ENCODE results near the gene GYG2.
A peak's percentile ranks its signal among the peaks of the same experiment; 100 is the strongest.
"Not testable (repeated sequence)": the region's sequence is repeated elsewhere in the genome, so short reads cannot be mapped to it uniquely, and the experiment has no call there.

The GYG2 gene

GRCh38 chrX:2888309-2888708, 59.6 kb downstream of the GYG2 start:
- H3K27ac Mint-ChIP-seq (ENCODE audit: low read depth) = no peak overlapping the region
- no peaks in the 10 kb centered on the region for H3K36me3 Mint-ChIP-seq (ENCODE audit: insufficient read depth)
- H3K27me3 Mint-ChIP-seq = peaks cover 9% of the 10 kb centered on the region
- DNase-seq (ENCODE audit: low spot score in 2 of 2) (no peak), ATAC-seq (replicated peaks; ENCODE audit: extremely low read depth, poor library complexity, severe bottlenecking) (no peak)
- no peaks in the 10 kb centered on the region for H3K9me3 Mint-ChIP-seq
- peaks cover 13% of the 10 kb centered on the region for H3K4me1 Mint-ChIP-seq
- peak overlapping the region; percentile 76 for H3K4me3 Mint-ChIP-seq

DNA sequence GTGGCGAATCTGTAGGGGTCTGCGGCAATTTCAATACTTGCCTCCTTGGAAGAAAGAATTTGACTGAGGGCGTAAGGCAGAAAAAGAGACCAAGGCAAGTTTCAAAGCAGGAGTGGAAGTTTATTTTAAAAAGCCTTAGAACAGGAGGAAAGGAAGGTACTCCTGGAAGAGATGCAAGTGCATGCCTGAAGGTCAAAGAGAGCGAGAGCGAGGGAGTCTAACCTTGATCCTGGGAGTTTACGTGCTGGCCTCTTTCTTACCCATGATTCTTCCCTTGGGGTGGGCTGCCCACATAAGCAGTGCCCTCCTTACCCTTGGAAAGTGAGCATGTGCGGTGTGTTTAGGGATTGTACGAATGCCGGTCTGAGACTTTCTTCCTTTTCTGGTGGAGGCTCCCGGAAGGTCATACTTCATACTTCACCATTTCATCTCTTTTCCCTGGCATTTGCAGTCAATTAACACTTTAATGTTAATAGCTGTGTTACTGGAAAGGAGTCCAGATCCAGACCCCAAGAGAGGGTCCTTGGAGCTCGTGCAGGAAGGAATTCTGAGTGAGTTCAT, 60.4 kb downstream of the GYG2 start:
- peak overlapping the region; percentile 32 for H3K27ac Mint-ChIP-seq (ENCODE audit: low read depth)
- DNase-seq (ENCODE audit: low spot score in 2 of 2) (no peak), ATAC-seq (replicated peaks; ENCODE audit: extremely low read depth, poor library complexity, severe bottlenecking) (no peak)
- H3K36me3 Mint-ChIP-seq (ENCODE audit: insufficient read depth) = no peaks in the 10 kb centered on the region
- peaks cover 9% of the 10 kb centered on the region for H3K27me3 Mint-ChIP-seq
- H3K9me3 Mint-ChIP-seq = no peaks in the 10 kb centered on the region
- H3K4me3 Mint-ChIP-seq = peak overlapping the region; percentile 76
- peaks cover 13% of the 10 kb centered on the region for H3K4me1 Mint-ChIP-seq

DNA sequence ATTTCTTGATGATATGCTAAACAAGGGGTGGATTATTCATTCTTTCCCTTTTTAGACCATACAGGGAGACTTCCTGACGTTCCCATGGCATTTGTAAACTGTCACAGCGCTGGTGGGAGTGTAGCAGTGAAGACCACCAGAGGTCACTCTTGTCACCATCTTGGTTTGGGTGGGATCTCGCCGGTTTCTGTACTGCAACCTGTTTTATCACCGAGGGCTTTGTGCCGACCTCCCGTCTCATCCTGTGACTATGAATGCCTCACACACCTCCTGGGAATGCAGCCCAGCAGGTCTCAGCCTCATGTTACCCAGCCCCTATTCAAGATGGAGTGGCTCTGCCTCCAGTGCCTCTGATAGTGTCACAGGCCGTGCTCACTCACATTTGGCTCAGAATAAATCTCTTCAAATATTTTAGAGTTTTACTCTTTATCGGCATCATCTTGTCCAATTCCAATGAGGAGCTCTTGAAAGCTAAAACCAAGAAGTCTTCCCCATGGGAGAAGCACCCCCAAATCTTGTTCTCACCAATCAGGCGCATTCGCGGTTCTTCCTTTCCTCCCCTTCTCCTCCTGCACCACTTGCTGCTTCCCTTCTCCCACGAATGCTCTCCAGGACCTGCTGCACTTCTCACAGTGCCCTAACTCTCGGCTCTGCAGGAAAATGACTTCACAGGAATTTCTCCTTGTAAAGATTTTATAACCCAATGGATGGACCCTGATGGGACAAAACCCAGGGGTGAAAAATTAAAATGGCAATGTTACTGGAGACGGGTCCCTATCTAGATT, 61.2 kb downstream of the GYG2 start:
- Mint-ChIP-seq H3K4me1 (peaks cover 13% of the 10 kb centered on the region), H3K4me3 (peak overlapping the region; percentile 76), H3K27ac (ENCODE audit: low read depth) (peak overlapping the region; percentile 32)
- H3K27me3 Mint-ChIP-seq; H3K9me3 Mint-ChIP-seq; ATAC-seq (replicated peaks; ENCODE audit: extremely low read depth, poor library complexity, severe bottlenecking); H3K36me3 Mint-ChIP-seq (ENCODE audit: insufficient read depth); DNase-seq (ENCODE audit: low spot score in 2 of 2): not testable (repeated sequence)

DNA sequence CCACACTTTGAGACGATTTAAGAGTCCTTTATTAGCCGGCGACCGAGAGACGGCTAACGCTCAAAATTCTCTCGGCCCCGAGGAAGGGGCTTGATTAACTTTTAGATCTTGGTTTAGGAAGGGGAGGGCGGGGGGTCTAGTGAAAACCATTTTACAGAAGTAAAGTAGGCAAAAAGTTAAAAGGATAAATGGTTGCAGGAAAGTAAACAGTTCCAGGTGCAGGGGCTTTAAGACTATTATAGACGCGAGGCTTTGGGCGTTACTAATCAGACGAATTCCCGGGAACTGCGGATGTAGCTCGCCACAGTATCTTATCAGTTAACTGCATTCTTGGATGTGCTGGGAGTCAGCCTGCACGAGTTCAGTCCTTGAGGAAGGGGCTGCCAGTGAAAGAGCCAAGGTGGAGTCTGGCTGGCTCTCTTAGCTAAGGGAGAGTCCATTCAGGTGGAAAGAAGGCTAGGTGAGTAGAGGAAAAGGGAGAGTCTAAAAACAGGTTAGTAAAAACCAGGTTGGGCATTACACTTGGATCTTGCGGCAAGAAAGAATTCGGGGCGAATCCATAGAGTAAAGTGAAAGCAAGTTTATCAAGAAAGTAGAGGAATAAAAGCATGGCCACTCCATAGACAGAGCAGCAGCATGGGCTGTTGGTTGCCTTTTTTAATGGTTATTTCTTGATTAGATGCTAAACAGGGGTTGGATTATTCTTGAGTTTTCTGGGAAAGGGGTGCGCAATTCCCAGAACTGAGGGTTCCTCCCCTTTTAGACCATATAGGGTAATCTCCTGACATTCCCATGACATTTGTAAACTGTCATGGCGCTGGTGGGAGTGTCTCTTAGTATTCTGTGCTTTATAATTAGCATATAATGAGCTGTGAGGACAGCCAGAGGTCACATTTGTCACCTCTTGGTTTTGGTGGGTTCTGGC, 62.1 kb downstream of the GYG2 start:
- Mint-ChIP-seq H3K27ac (ENCODE audit: low read depth) (peak overlapping the region; percentile 32), H3K4me3 (peak overlapping the region; percentile 76), H3K4me1 (peaks cover 13% of the 10 kb centered on the region)
- not testable (repeated sequence) for H3K9me3 Mint-ChIP-seq; H3K36me3 Mint-ChIP-seq (ENCODE audit: insufficient read depth); ATAC-seq (replicated peaks; ENCODE audit: extremely low read depth, poor library complexity, severe bottlenecking); DNase-seq (ENCODE audit: low spot score in 2 of 2); H3K27me3 Mint-ChIP-seq

GRCh38 chrX:2892816-2893215, 64.1 kb downstream of the GYG2 start:
- Mint-ChIP-seq H3K4me3 (no peak overlapping the region), H3K36me3 (ENCODE audit: insufficient read depth) (peaks cover 1% of the 10 kb centered on the region), H3K27ac (ENCODE audit: low read depth) (no peak overlapping the region), H3K9me3 (no peaks in the 10 kb centered on the region), H3K27me3 (peaks cover 2% of the 10 kb centered on the region), H3K4me1 (peaks cover 19% of the 10 kb centered on the region)
- DNase-seq (ENCODE audit: low spot score in 2 of 2) (no peak), ATAC-seq (replicated peaks; ENCODE audit: extremely low read depth, poor library complexity, severe bottlenecking) (no peak)

- H3K27ac Mint-ChIP-seq (ENCODE audit: low read depth) = no peak overlapping the region
- no peak overlapping the region for H3K4me3 Mint-ChIP-seq
- H3K27me3 Mint-ChIP-seq = no peaks in the 10 kb centered on the region
- ATAC-seq (replicated peaks; ENCODE audit: extremely low read depth, poor library complexity, severe bottlenecking) = no peak
- no peak for DNase-seq (ENCODE audit: low spot score in 2 of 2)
- H3K4me1 Mint-ChIP-seq = peaks cover 15% of the 10 kb centered on the region
- peaks cover 2% of the 10 kb centered on the region for H3K36me3 Mint-ChIP-seq (ENCODE audit: insufficient read depth)
- no peaks in the 10 kb centered on the region for H3K9me3 Mint-ChIP-seq
These were observed 66.2 kb downstream of the GYG2 start for GRCh38 chrX:2894885-2895292.

GRCh38 chrX:2897311-2897689, 68.6 kb downstream of the GYG2 start:
- Mint-ChIP-seq H3K27me3 (no peaks in the 10 kb centered on the region), H3K4me1 (peaks cover 10% of the 10 kb centered on the region), H3K36me3 (ENCODE audit: insufficient read depth) (peaks cover 2% of the 10 kb centered on the region), H3K9me3 (peaks cover under 1% of the 10 kb centered on the region), H3K4me3 (peak overlapping the region; percentile 18), H3K27ac (ENCODE audit: low read depth) (peak overlapping the region; percentile 84)
- ATAC-seq (replicated peaks; ENCODE audit: extremely low read depth, poor library complexity, severe bottlenecking) = no peak
- no peak for DNase-seq (ENCODE audit: low spot score in 2 of 2)

- DNase-seq (ENCODE audit: low spot score in 2 of 2) (peak in 1 of 2 donors; percentile 16), ATAC-seq (replicated peaks; ENCODE audit: extremely low read depth, poor library complexity, severe bottlenecking) (peak; percentile 89)
- H3K4me3 Mint-ChIP-seq = peak overlapping the region; percentile 36
- not testable (repeated sequence) for H3K27me3 Mint-ChIP-seq; H3K9me3 Mint-ChIP-seq; H3K36me3 Mint-ChIP-seq (ENCODE audit: insufficient read depth); H3K27ac Mint-ChIP-seq (ENCODE audit: low read depth)
- H3K4me1 Mint-ChIP-seq = peaks cover 10% of the 10 kb centered on the region
These were observed 69.2 kb downstream of the GYG2 start for GRCh38 chrX:2897690-2898623.

- Mint-ChIP-seq H3K27ac (ENCODE audit: low read depth) (peak overlapping the region; percentile 79), H3K36me3 (ENCODE audit: insufficient read depth) (peaks cover 2% of the 10 kb centered on the region), H3K4me3 (no peak overlapping the region), H3K4me1 (peaks cover 10% of the 10 kb centered on the region), H3K9me3 (peaks cover 10% of the 10 kb centered on the region), H3K27me3 (no peaks in the 10 kb centered on the region)
- ATAC-seq (replicated peaks; ENCODE audit: extremely low read depth, poor library complexity, severe bottlenecking) = no peak
- no peak for DNase-seq (ENCODE audit: low spot score in 2 of 2)
These were observed 70.2 kb downstream of the GYG2 start for GRCh38 chrX:2898846-2899512.

GRCh38 chrX:2901367-2902036, 72.8 kb downstream of the GYG2 start:
- H3K36me3 Mint-ChIP-seq (ENCODE audit: insufficient read depth) = peaks cover 2% of the 10 kb centered on the region
- ATAC-seq (replicated peaks; ENCODE audit: extremely low read depth, poor library complexity, severe bottlenecking) = no peak
- H3K4me1 Mint-ChIP-seq = peaks cover 10% of the 10 kb centered on the region
- DNase-seq (ENCODE audit: low spot score in 2 of 2) = no peak
- no peak overlapping the region for H3K27ac Mint-ChIP-seq (ENCODE audit: low read depth)
- no peak overlapping the region for H3K4me3 Mint-ChIP-seq
- H3K9me3 Mint-ChIP-seq = peaks cover 10% of the 10 kb centered on the region
- no peaks in the 10 kb centered on the region for H3K27me3 Mint-ChIP-seq

- DNase-seq (ENCODE audit: low spot score in 2 of 2) = no peak
- H3K27me3 Mint-ChIP-seq = no peaks in the 10 kb centered on the region
- H3K36me3 Mint-ChIP-seq (ENCODE audit: insufficient read depth) = peaks cover under 1% of the 10 kb centered on the region
- H3K4me1 Mint-ChIP-seq = peaks cover 4% of the 10 kb centered on the region
- H3K9me3 Mint-ChIP-seq = peaks cover 10% of the 10 kb centered on the region
- ATAC-seq (replicated peaks; ENCODE audit: extremely low read depth, poor library complexity, severe bottlenecking) = no peak
- H3K27ac Mint-ChIP-seq (ENCODE audit: low read depth) = no peak overlapping the region
- H3K4me3 Mint-ChIP-seq = no peak overlapping the region
These were observed 74.1 kb downstream of the GYG2 start for GRCh38 chrX:2902841-2903240.
